ENCODE measurements around the gene TOLLIP.
"Not testable (repeated sequence)": the region's sequence is repeated elsewhere in the genome, so short reads cannot be mapped to it uniquely, and the experiment has no call there.

TOLLIP gene

GRCh38 chr11:1264444-1264843, 45.0 kb downstream of the TOLLIP start:
- not testable (repeated sequence) for H3F3A ChIP-seq (ENCODE audit: control insufficient read depth, insufficient read depth); H3K4me2 ChIP-seq (ENCODE audit: low read length); H3K27me3 ChIP-seq (ENCODE audit: control insufficient read depth, low read length); H3K27ac ChIP-seq (ENCODE audit: low read depth, low read length); H4K20me1 ChIP-seq (ENCODE audit: control insufficient read depth, insufficient read depth, low read depth, low read length); H3K79me2 ChIP-seq (ENCODE audit: control insufficient read depth, low read length); H3K36me3 ChIP-seq (ENCODE audit: control insufficient read depth, low read length); H3K4me3 ChIP-seq (ENCODE audit: low read length); H3K9me2 ChIP-seq (replicated peaks; ENCODE audit: control insufficient read depth, low read length)
- H3K4me1 ChIP-seq (ENCODE audit: control insufficient read depth, low read length): peaks cover 11% of the 10 kb centered on the region
- peaks cover 12% of the 10 kb centered on the region; the same call in 1 of the 2 replicates for H3K9me3 ChIP-seq (ENCODE audit: control insufficient read depth, insufficient read depth, low read length)
- peak; percentile 46 for TF ChIP-seq CTCF (IDR thresholded peaks at IDR 0.05; ENCODE audit: low read depth, low read length, poor library complexity, severe bottlenecking)

GRCh38 chr11:1263010-1263409, 46.4 kb downstream of the TOLLIP start:
- TF ChIP-seq CTCF (IDR thresholded peaks at IDR 0.05; ENCODE audit: low read depth, low read length, poor library complexity, severe bottlenecking) (no peak), EZH2phosphoT487 (IDR thresholded peaks at IDR 0.05; ENCODE audit: borderline replicate concordance, low read length) (no peak)
- H3K4me2 ChIP-seq (ENCODE audit: low read length): peak overlapping the region; percentile 86
- H3K9me3 ChIP-seq (ENCODE audit: control insufficient read depth, insufficient read depth, low read length): peaks cover 12% of the 10 kb centered on the region; the same call in 1 of the 2 replicates
- H3K27me3 ChIP-seq (ENCODE audit: control insufficient read depth, low read length): no peaks in the 10 kb centered on the region
- no peaks in the 10 kb centered on the region for H3K79me2 ChIP-seq (ENCODE audit: control insufficient read depth, low read length)
- peaks cover 11% of the 10 kb centered on the region for H3K4me1 ChIP-seq (ENCODE audit: control insufficient read depth, low read length)
- no peaks in the 10 kb centered on the region for H3K36me3 ChIP-seq (ENCODE audit: control insufficient read depth, low read length)
- peak overlapping the region; percentile 73 for H3K4me3 ChIP-seq (ENCODE audit: low read length)
- no peak overlapping the region for H3K27ac ChIP-seq (ENCODE audit: low read depth, low read length)
- H3F3A ChIP-seq (ENCODE audit: control insufficient read depth, insufficient read depth): no peaks in the 10 kb centered on the region
- H4K20me1 ChIP-seq (ENCODE audit: control insufficient read depth, insufficient read depth, low read depth, low read length): no peaks in the 10 kb centered on the region
- H3K9me2 ChIP-seq (replicated peaks; ENCODE audit: control insufficient read depth, low read length): no peaks in the 10 kb centered on the region

- H3K4me3 ChIP-seq (ENCODE audit: low read length): peak overlapping the region; percentile 73
- no peaks in the 10 kb centered on the region for H3K79me2 ChIP-seq (ENCODE audit: control insufficient read depth, low read length)
- H3K27me3 ChIP-seq (ENCODE audit: control insufficient read depth, low read length): no peaks in the 10 kb centered on the region
- H3K9me2 ChIP-seq (replicated peaks; ENCODE audit: control insufficient read depth, low read length): no peaks in the 10 kb centered on the region
- H3K36me3 ChIP-seq (ENCODE audit: control insufficient read depth, low read length): no peaks in the 10 kb centered on the region
- H3K4me1 ChIP-seq (ENCODE audit: control insufficient read depth, low read length): peaks cover 11% of the 10 kb centered on the region
- H3K9me3 ChIP-seq (ENCODE audit: control insufficient read depth, insufficient read depth, low read length): peaks cover 12% of the 10 kb centered on the region; the same call in 1 of the 2 replicates
- no peaks in the 10 kb centered on the region for H4K20me1 ChIP-seq (ENCODE audit: control insufficient read depth, insufficient read depth, low read depth, low read length)
- TF ChIP-seq EZH2phosphoT487 (IDR thresholded peaks at IDR 0.05; ENCODE audit: borderline replicate concordance, low read length): no peak
- no peak for TF ChIP-seq CTCF (IDR thresholded peaks at IDR 0.05; ENCODE audit: low read depth, low read length, poor library complexity, severe bottlenecking)
- no peaks in the 10 kb centered on the region for H3F3A ChIP-seq (ENCODE audit: control insufficient read depth, insufficient read depth)
- peak overlapping the region; percentile 86 for H3K4me2 ChIP-seq (ENCODE audit: low read length)
- no peak overlapping the region for H3K27ac ChIP-seq (ENCODE audit: low read depth, low read length)
Observed at GRCh38 chr11:1262172-1263006, 47.0 kb downstream of the TOLLIP start.

All from DOHH2 (cell line).